Measurements from ENCODE around the gene SH3BP5L.
"Not testable (repeated sequence)": the region's sequence is repeated elsewhere in the genome, so short reads cannot be mapped to it uniquely, and the experiment has no call there.

SH3BP5L gene

GRCh38 chr1:248791010-248791409 lies 34.7 kb downstream of the SH3BP5L start:
- no peak for DNase-seq (ENCODE audit: low read depth in 2 of 2)
- TF ChIP-seq, protein P1, sequence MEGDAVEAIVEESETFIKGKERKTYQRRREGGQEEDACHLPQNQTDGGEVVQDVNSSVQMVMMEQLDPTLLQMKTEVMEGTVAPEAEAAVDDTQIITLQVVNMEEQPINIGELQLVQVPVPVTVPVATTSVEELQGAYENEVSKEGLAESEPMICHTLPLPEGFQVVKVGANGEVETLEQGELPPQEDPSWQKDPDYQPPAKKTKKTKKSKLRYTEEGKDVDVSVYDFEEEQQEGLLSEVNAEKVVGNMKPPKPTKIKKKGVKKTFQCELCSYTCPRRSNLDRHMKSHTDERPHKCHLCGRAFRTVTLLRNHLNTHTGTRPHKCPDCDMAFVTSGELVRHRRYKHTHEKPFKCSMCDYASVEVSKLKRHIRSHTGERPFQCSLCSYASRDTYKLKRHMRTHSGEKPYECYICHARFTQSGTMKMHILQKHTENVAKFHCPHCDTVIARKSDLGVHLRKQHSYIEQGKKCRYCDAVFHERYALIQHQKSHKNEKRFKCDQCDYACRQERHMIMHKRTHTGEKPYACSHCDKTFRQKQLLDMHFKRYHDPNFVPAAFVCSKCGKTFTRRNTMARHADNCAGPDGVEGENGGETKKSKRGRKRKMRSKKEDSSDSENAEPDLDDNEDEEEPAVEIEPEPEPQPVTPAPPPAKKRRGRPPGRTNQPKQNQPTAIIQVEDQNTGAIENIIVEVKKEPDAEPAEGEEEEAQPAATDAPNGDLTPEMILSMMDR (IDR thresholded peaks at IDR 0.05; ENCODE audit: low read depth, low read length) = no peak
- H3K4me3 ChIP-seq (replicated peaks in 1 of 2; ENCODE audit: low read depth in 2 of 2, low read length in 2 of 2) = no peak overlapping the region

- no peak overlapping the region for H3K4me3 ChIP-seq (replicated peaks in 1 of 2; ENCODE audit: low read depth in 2 of 2, low read length in 2 of 2)
- DNase-seq (ENCODE audit: low read depth in 2 of 2) = no peak
- TF ChIP-seq, protein P1 (IDR thresholded peaks at IDR 0.05; ENCODE audit: low read depth, low read length) = no peak
These were observed 35.3 kb downstream of the SH3BP5L start for GRCh38 chr1:248790456-248790855.

DNA sequence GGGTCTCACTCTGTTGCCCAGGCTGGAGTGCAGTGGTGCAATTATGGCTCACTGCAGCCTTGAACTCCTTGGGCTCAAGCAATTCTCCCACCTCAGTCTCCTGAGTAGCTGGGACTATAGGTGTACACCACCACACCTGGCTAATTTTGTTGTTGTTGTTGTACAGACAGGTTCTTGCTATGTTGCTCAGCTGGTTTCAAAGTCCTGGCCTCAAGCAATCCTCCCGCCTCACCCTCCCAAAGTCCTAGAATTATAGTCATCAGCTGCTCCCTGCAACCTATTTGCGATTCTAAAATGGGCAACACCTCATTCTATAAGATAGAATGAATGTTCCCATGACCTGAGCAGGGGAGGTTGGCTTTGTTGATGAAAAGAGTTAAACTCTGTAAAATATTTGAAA lies 36.4 kb downstream of the SH3BP5L start:
- DNase-seq (ENCODE audit: low read depth in 2 of 2); H3K4me3 ChIP-seq (replicated peaks in 1 of 2; ENCODE audit: low read depth in 2 of 2, low read length in 2 of 2): not testable (repeated sequence)

DNA sequence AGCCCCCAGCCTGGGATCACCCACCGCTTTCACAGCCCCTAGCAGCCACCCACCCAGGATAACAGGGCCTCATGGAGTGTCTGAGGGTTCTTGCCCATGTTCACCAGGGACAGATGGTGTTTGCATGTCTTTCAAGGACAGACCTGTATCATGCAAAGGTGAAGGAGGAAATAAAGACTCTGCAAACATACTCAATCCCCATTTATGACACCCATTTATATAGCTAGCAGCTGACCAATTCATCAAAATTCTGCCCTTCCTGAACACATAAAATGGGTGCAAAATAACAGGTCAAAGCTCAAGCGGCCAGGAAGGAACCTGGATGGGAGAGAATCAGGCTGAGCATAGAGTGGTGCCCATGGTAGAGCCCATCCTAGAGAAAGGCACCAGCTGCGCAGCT lies 37.4 kb downstream of the SH3BP5L start:
- TF ChIP-seq, protein P1 (IDR thresholded peaks at IDR 0.05; ENCODE audit: low read depth, low read length) = no peak

DNA sequence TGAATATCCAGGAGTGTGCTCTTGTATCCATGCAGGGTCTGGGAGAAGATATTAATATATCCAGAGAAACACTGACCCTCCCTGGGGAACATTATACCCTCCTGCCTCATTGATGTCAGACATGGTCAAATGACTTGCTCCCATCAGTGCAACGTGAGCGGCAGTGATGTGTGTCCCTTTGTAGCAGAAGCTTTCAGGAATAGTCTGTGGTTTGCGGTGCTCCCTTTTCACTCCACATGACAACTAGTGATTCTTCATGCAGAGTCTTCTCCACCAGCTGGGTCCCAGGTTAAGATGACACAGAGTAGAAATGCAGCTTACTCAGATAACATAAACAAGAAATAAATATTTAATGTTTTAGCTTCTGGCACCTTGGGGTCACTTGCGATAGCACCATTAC lies 38.3 kb downstream of the SH3BP5L start:
- TF ChIP-seq, protein P1 (IDR thresholded peaks at IDR 0.05; ENCODE audit: low read depth, low read length) = no peak
- DNase-seq (ENCODE audit: low read depth in 2 of 2) = no peak
- no peak overlapping the region for H3K4me3 ChIP-seq (replicated peaks in 1 of 2; ENCODE audit: low read depth in 2 of 2, low read length in 2 of 2)

More for the DNA sequence above, 37.4 kb downstream of the SH3BP5L start:
- DNase-seq (ENCODE audit: low read depth in 2 of 2) = no peak
- H3K4me3 ChIP-seq (replicated peaks in 1 of 2; ENCODE audit: low read depth in 2 of 2, low read length in 2 of 2) = no peak overlapping the region

GRCh38 chr1:248786156-248786555 lies 39.6 kb downstream of the SH3BP5L start:
- no peak overlapping the region for H3K4me3 ChIP-seq (replicated peaks in 1 of 2; ENCODE audit: low read depth in 2 of 2, low read length in 2 of 2)
- TF ChIP-seq, protein P1 (IDR thresholded peaks at IDR 0.05; ENCODE audit: low read depth, low read length) = no peak
- DNase-seq (ENCODE audit: low read depth in 2 of 2) = no peak

GRCh38 chr1:248783367-248783766 lies 42.3 kb downstream of the SH3BP5L start:
- H3K4me3 ChIP-seq (replicated peaks in 1 of 2; ENCODE audit: low read depth in 2 of 2, low read length in 2 of 2) = no peak overlapping the region
- no peak for DNase-seq (ENCODE audit: low read depth in 2 of 2)
- TF ChIP-seq, protein P1 (IDR thresholded peaks at IDR 0.05; ENCODE audit: low read depth, low read length) = no peak

Measured in cardiac fibroblast (primary cell).